K562 (cell line): ENCODE results near the gene DYNLT2. TPM values are rescaled to one million over a fixed set of nuclear protein-coding genes. Genes with fewer than 3 reads are reported as not detected.
A peak's percentile ranks its signal among the peaks of the same experiment; 100 is the strongest.

Source experiments
- ATF7 ChIP-seq: fragments of 450-650 bp; IDR thresholded peaks from 2 replicates; pipeline ENCODE4 v1.7.1; 2014; ENCODE audit warnings: mild to moderate bottlenecking, moderate library complexity
- CBFA2T3 ChIP-seq: fragments of 450-650 bp; IDR thresholded peaks from 2 replicates; pipeline ENCODE4 v1.6.1; 2017
- E4F1 ChIP-seq: fragments of 250-450 bp; sonication (Bioruptor Pico); IDR thresholded peaks from 2 replicates; pipeline ENCODE4 v1.5.0; 2021; ENCODE audit warnings: mild to moderate bottlenecking, borderline replicate concordance
- NEUROD1 ChIP-seq: fragments of 150-350 bp; IDR thresholded peaks from 2 replicates; pipeline ENCODE4 v1.6.1; 2014; ENCODE audit warnings: borderline replicate concordance, low read length, low read depth; ENCODE audit not compliant: partially characterized antibody
- SIN3A ChIP-seq, 2 experiments: fragments of 150-350 bp in 1 of 2; IDR thresholded peaks; 2 replicates each; pipeline ENCODE4 v1.6.1; 2011 to 2016; ENCODE audit warnings: borderline replicate concordance in 2 of 2, low read depth in 2 of 2, low read length in 2 of 2, mild to moderate bottlenecking in 2 of 2, moderate library complexity in 2 of 2; ENCODE audit not compliant: control insufficient read depth in 1 of 2
- SMARCA5 ChIP-seq: fragments of 450-650 bp; IDR thresholded peaks from 2 replicates; pipeline ENCODE4 v1.6.1; 2016
- STAT5B ChIP-seq: fragments of 250-450 bp; sonication (Bioruptor Pico); IDR thresholded peaks from 2 replicates; pipeline ENCODE4 v1.8.0; 2021; ENCODE audit warnings: mild to moderate bottlenecking, inconsistent platforms
- TCF15 ChIP-seq: fragments of 250-450 bp; sonication (Bioruptor Pico); IDR thresholded peaks from 2 replicates; pipeline ENCODE4 v1.8.0; 2022; ENCODE audit warnings: moderate library complexity, mild to moderate bottlenecking, inconsistent platforms
- ZNF436 ChIP-seq: fragments of 250-450, 450-650 bp; sonication (Bioruptor Pico); formaldehyde crosslinking; IDR thresholded peaks from 2 replicates; pipeline ENCODE4 v1.7.0; 2020; ENCODE audit warnings: mild to moderate bottlenecking
- ZNF507 ChIP-seq: conservative IDR thresholded peaks from 2 replicates; pipeline ENCODE4 v1.6.1; 2017; ENCODE audit warnings: missing genetic modification characterization, missing compliant biosample characterization
- ZNF592 ChIP-seq: fragments of 450-650 bp; IDR thresholded peaks from 2 replicates; pipeline ENCODE4 v1.6.1; 2017; ENCODE audit warnings: antibody characterized with exemption, mild to moderate bottlenecking
- ZNF609 ChIP-seq: sonication (generic); formaldehyde crosslinking; IDR thresholded peaks from 2 replicates; pipeline ENCODE4 v1.8.1; 2023; ENCODE audit warnings: missing genetic modification reagents, mild to moderate bottlenecking, borderline replicate concordance
- ZZZ3 ChIP-seq: fragments of 450-650 bp; IDR thresholded peaks from 2 replicates; pipeline ENCODE4 v1.6.1; 2016; ENCODE audit warnings: antibody characterized with exemption, mild to moderate bottlenecking, moderate library complexity
- polyA plus RNA-seq, 8 experiments: library from polyadenylated mRNA; depleted of rRNA in 4 of 8; stranded (reverse) in 5 of 8; unstranded in 3 of 8; fragments of >200 nt; fragmentation: Nextera tagmentation in 2 of 8; fragmentation: Illumina TruSeq in 1 of 8; extraction: Ambion mirVana in 2 of 8; extraction: Trizol in 1 of 8; gene quantifications; 2 replicates each; pipeline versions ENCODE4 v1.2.1 to v1.2.3, GENCODE V29; 2011 to 2014; ENCODE audit warnings: inconsistent platforms in 1 of 8, missing spikeins in 1 of 8
- total RNA-seq, 7 experiments: library from RNA; depleted of rRNA in 6 of 7; stranded (reverse); fragments of >200 nt in 6 of 7; fragmentation: Illumina TruSeq in 2 of 7; extraction: Trizol in 2 of 7; gene quantifications; 2 replicates each; pipeline versions ENCODE4 v1.2.1 to v1.2.3, GENCODE V29; 2011 to 2021; ENCODE audit warnings: low replicate concordance in 1 of 7

DYNLT2 gene
- total and polyA plus RNA-seq, 9 of the 15 experiments (the other 6 are each of a cell fraction or from before 2014, with no cell fraction given) = 2.0 to 12.8 (median 6.3) TPM

GRCh38 chr6:169701954-169702839, 49.2 kb downstream of the DYNLT2 start, which contains the start of the genes C6orf120 and WDR27 (continued):
- TF ChIP-seq ZNF609 (CRISPR knock-in tag) = peak; percentile 38; the same call in 1 of the 2 replicates
- TF ChIP-seq ZNF507 (tag) = no peak
- no peak for TF ChIP-seq CBFA2T3
- no peak for TF ChIP-seq SMARCA5
- TF ChIP-seq ZZZ3 = no peak
- peak; percentile 85 for TF ChIP-seq NEUROD1
- peak; percentile 37 to 94; a peak in 3 of 4 replicates for TF ChIP-seq SIN3A (IDR thresholded peaks at IDR 0.05; ENCODE audit: borderline replicate concordance in 2 of 2, control insufficient read depth in 1 of 2, low read depth in 2 of 2, low read length in 2 of 2)
- TF ChIP-seq TCF15 (CRISPR knock-in tag) = no peak
- no peak for TF ChIP-seq STAT5B (CRISPR knock-in tag)
- TF ChIP-seq ZNF436 (CRISPR knock-in tag) = peak; percentile 14; the same call in 1 of the 2 replicates
- TF ChIP-seq ATF7 = peak; percentile 83
- TF ChIP-seq E4F1 (CRISPR knock-in tag) = peak; percentile 88
- TF ChIP-seq ZNF592 = no peak
